Measurements from ENCODE around the gene S1PR3. TPM values are rescaled to one million over a fixed set of nuclear protein-coding genes. Genes with fewer than 3 reads are reported as not detected.

The S1PR3 gene
- total and polyA plus RNA-seq, 7 experiments from 2014 or later: 0.19 to 26.0 (median 0.22) TPM; not detected in 4

GRCh38 chr9:89044881-89045280 lies 53.6 kb downstream of the S1PR3 start:
- Mint-ChIP-seq H3K27ac (no peak overlapping the region), H3K4me1 (no peaks in the 10 kb centered on the region), H3K27me3 (peaks cover 4 to 29% (median 18%) of the 10 kb centered on the region in 5 donors), H3K4me3 (no peak overlapping the region), H3K36me3 (no peaks in the 10 kb centered on the region), H3K9me3 (peaks cover 0 to 2% (median 0%) of the 10 kb centered on the region in 11 donors)
- H3K27ac ChIP-seq (ENCODE audit: low read depth, low read length): no peak overlapping the region
- intact Hi-C loops (cut with micrococcal nuclease): no loop called here
- no peaks in the 10 kb centered on the region for H3K27me3 ChIP-seq (ENCODE audit: control insufficient read depth in 2 of 2, insufficient read depth in 2 of 2, low read length in 2 of 2)
- no peak overlapping the region for H3K4me3 ChIP-seq (ENCODE audit: low read length)
- no peaks in the 10 kb centered on the region for H3K36me3 ChIP-seq (ENCODE audit: control insufficient read depth in 2 of 3, insufficient read depth in 3 of 3, low read length in 3 of 3)
- H3K9me3 ChIP-seq (ENCODE audit: control insufficient read depth in 2 of 3, low read length in 3 of 3): no peaks in the 10 kb centered on the region
- no peak for DNase-seq
- no peaks in the 10 kb centered on the region for H3K4me1 ChIP-seq (ENCODE audit: control insufficient read depth in 2 of 2, insufficient read depth in 2 of 2, low read length in 2 of 2)
- ChIA-PET CTCF (no interaction called here), POLR2A (no interaction called here)
- no peak for ATAC-seq

- H3K36me3 ChIP-seq (ENCODE audit: control insufficient read depth in 2 of 3, insufficient read depth in 3 of 3, low read length in 3 of 3): no peaks in the 10 kb centered on the region
- POLR2A ChIA-PET: no interaction called here
- H3K9me3 ChIP-seq (ENCODE audit: control insufficient read depth in 2 of 3, low read length in 3 of 3): no peaks in the 10 kb centered on the region
- DNase-seq: no peak
- Mint-ChIP-seq H3K27ac (no peak overlapping the region), H3K27me3 (peaks cover 7 to 23% (median 18%) of the 10 kb centered on the region in 5 donors), H3K9me3 (peaks cover 0 to 4% (median 0%) of the 10 kb centered on the region in 11 donors), H3K4me3 (no peak overlapping the region), H3K4me1 (no peaks in the 10 kb centered on the region), H3K36me3 (no peaks in the 10 kb centered on the region)
- no peaks in the 10 kb centered on the region for H3K4me1 ChIP-seq (ENCODE audit: control insufficient read depth in 2 of 2, insufficient read depth in 2 of 2, low read length in 2 of 2)
- CTCF ChIA-PET: no interaction called here
- H3K4me3 ChIP-seq (ENCODE audit: low read length): no peak overlapping the region
- H3K27ac ChIP-seq (ENCODE audit: low read depth, low read length): no peak overlapping the region
- no peaks in the 10 kb centered on the region for H3K27me3 ChIP-seq (ENCODE audit: control insufficient read depth in 2 of 2, insufficient read depth in 2 of 2, low read length in 2 of 2)
- intact Hi-C loops (cut with micrococcal nuclease): no loop called here
- no peak for ATAC-seq
Measured at GRCh38 chr9:89046832-89047231, 55.6 kb downstream of the S1PR3 start.

GRCh38 chr9:89047667-89048066 lies 56.4 kb downstream of the S1PR3 start:
- no peak overlapping the region for H3K27ac Mint-ChIP-seq
- peaks cover 7 to 23% (median 18%) of the 10 kb centered on the region in 5 donors for H3K27me3 Mint-ChIP-seq
- no peak overlapping the region for H3K4me3 ChIP-seq (ENCODE audit: low read length)
- no peaks in the 10 kb centered on the region for H3K4me1 ChIP-seq (ENCODE audit: control insufficient read depth in 2 of 2, insufficient read depth in 2 of 2, low read length in 2 of 2)
- H3K4me1 Mint-ChIP-seq: no peaks in the 10 kb centered on the region
- intact Hi-C loops (cut with micrococcal nuclease): no loop called here
- H3K27ac ChIP-seq (ENCODE audit: low read depth, low read length): no peak overlapping the region
- POLR2A ChIA-PET: no interaction called here
- no peak for ATAC-seq
- no peaks in the 10 kb centered on the region for H3K36me3 Mint-ChIP-seq
- H3K9me3 Mint-ChIP-seq: peaks cover 0 to 4% (median 0%) of the 10 kb centered on the region in 11 donors
- CTCF ChIA-PET: no interaction called here
- no peaks in the 10 kb centered on the region for H3K9me3 ChIP-seq (ENCODE audit: control insufficient read depth in 2 of 3, low read length in 3 of 3)
- no peaks in the 10 kb centered on the region for H3K36me3 ChIP-seq (ENCODE audit: control insufficient read depth in 2 of 3, insufficient read depth in 3 of 3, low read length in 3 of 3)
- DNase-seq: no peak
- H3K27me3 ChIP-seq (ENCODE audit: control insufficient read depth in 2 of 2, insufficient read depth in 2 of 2, low read length in 2 of 2): no peaks in the 10 kb centered on the region
- H3K4me3 Mint-ChIP-seq: no peak overlapping the region

- H3K27ac ChIP-seq (ENCODE audit: low read depth, low read length): no peak overlapping the region
- POLR2A ChIA-PET: no interaction called here
Measured at GRCh38 chr9:89048616-89049015, 57.3 kb downstream of the S1PR3 start.

GRCh38 chr9:89049646-89050045 lies 58.4 kb downstream of the S1PR3 start:
- H3K36me3 ChIP-seq (ENCODE audit: control insufficient read depth in 2 of 3, insufficient read depth in 3 of 3, low read length in 3 of 3): no peaks in the 10 kb centered on the region
- Mint-ChIP-seq H3K4me1 (no peaks in the 10 kb centered on the region), H3K4me3 (no peak overlapping the region), H3K27ac (no peak overlapping the region), H3K9me3 (peaks cover 0 to 4% (median 0%) of the 10 kb centered on the region in 11 donors), H3K27me3 (peaks cover 7 to 22% (median 18%) of the 10 kb centered on the region in 5 donors), H3K36me3 (no peaks in the 10 kb centered on the region)
- H3K27me3 ChIP-seq (ENCODE audit: control insufficient read depth in 2 of 2, insufficient read depth in 2 of 2, low read length in 2 of 2): no peaks in the 10 kb centered on the region
- H3K4me3 ChIP-seq (ENCODE audit: low read length): no peak overlapping the region
- no peaks in the 10 kb centered on the region for H3K4me1 ChIP-seq (ENCODE audit: control insufficient read depth in 2 of 2, insufficient read depth in 2 of 2, low read length in 2 of 2)
- ChIA-PET POLR2A (no interaction called here), CTCF (no interaction called here)
- H3K9me3 ChIP-seq (ENCODE audit: control insufficient read depth in 2 of 3, low read length in 3 of 3): no peaks in the 10 kb centered on the region
- intact Hi-C loops (cut with micrococcal nuclease): no loop called here
- DNase-seq: no peak
- no peak for ATAC-seq
- no peak overlapping the region for H3K27ac ChIP-seq (ENCODE audit: low read depth, low read length)

More at GRCh38 chr9:89048616-89049015, 57.3 kb downstream of the S1PR3 start:
- DNase-seq (no peak), ATAC-seq (no peak)
- no peak overlapping the region for H3K4me3 ChIP-seq (ENCODE audit: low read length)
- CTCF ChIA-PET: no interaction called here
- H3K4me1 Mint-ChIP-seq: no peaks in the 10 kb centered on the region
- H3K27ac Mint-ChIP-seq: no peak overlapping the region
- no peaks in the 10 kb centered on the region for H3K27me3 ChIP-seq (ENCODE audit: control insufficient read depth in 2 of 2, insufficient read depth in 2 of 2, low read length in 2 of 2)
- no peak overlapping the region for H3K4me3 Mint-ChIP-seq
- H3K27me3 Mint-ChIP-seq: peaks cover 7 to 23% (median 18%) of the 10 kb centered on the region in 5 donors
- H3K9me3 ChIP-seq (ENCODE audit: control insufficient read depth in 2 of 3, low read length in 3 of 3): no peaks in the 10 kb centered on the region
- intact Hi-C loops (cut with micrococcal nuclease): no loop called here
- H3K9me3 Mint-ChIP-seq: peaks cover 0 to 4% (median 0%) of the 10 kb centered on the region in 11 donors
- no peaks in the 10 kb centered on the region for H3K36me3 Mint-ChIP-seq
- H3K4me1 ChIP-seq (ENCODE audit: control insufficient read depth in 2 of 2, insufficient read depth in 2 of 2, low read length in 2 of 2): no peaks in the 10 kb centered on the region
- no peaks in the 10 kb centered on the region for H3K36me3 ChIP-seq (ENCODE audit: control insufficient read depth in 2 of 3, insufficient read depth in 3 of 3, low read length in 3 of 3)

- Histone ChIP-seq H3K27ac (ENCODE audit: low read depth, low read length) (no peak overlapping the region), H3K27me3 (ENCODE audit: control insufficient read depth in 2 of 2, insufficient read depth in 2 of 2, low read length in 2 of 2) (no peaks in the 10 kb centered on the region), H3K4me3 (ENCODE audit: low read length) (no peak overlapping the region), H3K4me1 (ENCODE audit: control insufficient read depth in 2 of 2, insufficient read depth in 2 of 2, low read length in 2 of 2) (no peaks in the 10 kb centered on the region), H3K36me3 (ENCODE audit: control insufficient read depth in 2 of 3, insufficient read depth in 3 of 3, low read length in 3 of 3) (no peaks in the 10 kb centered on the region), H3K9me3 (ENCODE audit: control insufficient read depth in 2 of 3, low read length in 3 of 3) (no peaks in the 10 kb centered on the region)
- Mint-ChIP-seq H3K27me3 (peaks cover 5 to 26% (median 23%) of the 10 kb centered on the region in 5 donors), H3K4me3 (no peak overlapping the region), H3K36me3 (no peaks in the 10 kb centered on the region), H3K27ac (no peak overlapping the region), H3K4me1 (no peaks in the 10 kb centered on the region), H3K9me3 (peaks cover 0 to 2% (median 0%) of the 10 kb centered on the region in 11 donors)
- ATAC-seq (no peak), DNase-seq (no peak)
- intact Hi-C loops (cut with micrococcal nuclease): no loop called here
- ChIA-PET POLR2A (no interaction called here), CTCF (no interaction called here)
Measured at GRCh38 chr9:89051421-89052025, 60.3 kb downstream of the S1PR3 start.

GRCh38 chr9:89052470-89053097 lies 61.3 kb downstream of the S1PR3 start:
- peaks cover 3 to 23% (median 21%) of the 10 kb centered on the region in 5 donors for H3K27me3 Mint-ChIP-seq
- CTCF ChIA-PET: interaction anchor here (0.6 kb wide), 1 partner anchor 1594 kb away, joined by 5 read pairs; no protein-coding TSS in a partner anchor

More at GRCh38 chr9:89052470-89053097, 61.3 kb downstream of the S1PR3 start:
- intact Hi-C loops (cut with micrococcal nuclease): no loop called here
- no peaks in the 10 kb centered on the region for H3K4me1 ChIP-seq (ENCODE audit: control insufficient read depth in 2 of 2, insufficient read depth in 2 of 2, low read length in 2 of 2)
- H3K4me3 ChIP-seq (ENCODE audit: low read length): no peak overlapping the region
- Mint-ChIP-seq H3K4me3 (no peak overlapping the region), H3K27ac (no peak overlapping the region), H3K9me3 (peaks cover 0 to 2% (median 0%) of the 10 kb centered on the region in 11 donors), H3K4me1 (no peaks in the 10 kb centered on the region), H3K36me3 (no peaks in the 10 kb centered on the region)
- H3K27ac ChIP-seq (ENCODE audit: low read depth, low read length): no peak overlapping the region
- ATAC-seq (no peak), DNase-seq (no peak)
- H3K27me3 ChIP-seq (ENCODE audit: control insufficient read depth in 2 of 2, insufficient read depth in 2 of 2, low read length in 2 of 2): no peaks in the 10 kb centered on the region
- no peaks in the 10 kb centered on the region for H3K9me3 ChIP-seq (ENCODE audit: control insufficient read depth in 2 of 3, low read length in 3 of 3)
- POLR2A ChIA-PET: no interaction called here
- H3K36me3 ChIP-seq (ENCODE audit: control insufficient read depth in 2 of 3, insufficient read depth in 3 of 3, low read length in 3 of 3): no peaks in the 10 kb centered on the region

Measured in naive thymus-derived CD4-positive, alpha-beta T cell (primary cell).